Measurements from ENCODE around the gene TF. TPM values are rescaled to one million over a fixed set of nuclear protein-coding genes. Genes with fewer than 3 reads are reported as not detected.

TF gene
- total and polyA plus RNA-seq, 2 experiments from 2014 or later = 0.05 TPM; not detected in 1

DNA sequence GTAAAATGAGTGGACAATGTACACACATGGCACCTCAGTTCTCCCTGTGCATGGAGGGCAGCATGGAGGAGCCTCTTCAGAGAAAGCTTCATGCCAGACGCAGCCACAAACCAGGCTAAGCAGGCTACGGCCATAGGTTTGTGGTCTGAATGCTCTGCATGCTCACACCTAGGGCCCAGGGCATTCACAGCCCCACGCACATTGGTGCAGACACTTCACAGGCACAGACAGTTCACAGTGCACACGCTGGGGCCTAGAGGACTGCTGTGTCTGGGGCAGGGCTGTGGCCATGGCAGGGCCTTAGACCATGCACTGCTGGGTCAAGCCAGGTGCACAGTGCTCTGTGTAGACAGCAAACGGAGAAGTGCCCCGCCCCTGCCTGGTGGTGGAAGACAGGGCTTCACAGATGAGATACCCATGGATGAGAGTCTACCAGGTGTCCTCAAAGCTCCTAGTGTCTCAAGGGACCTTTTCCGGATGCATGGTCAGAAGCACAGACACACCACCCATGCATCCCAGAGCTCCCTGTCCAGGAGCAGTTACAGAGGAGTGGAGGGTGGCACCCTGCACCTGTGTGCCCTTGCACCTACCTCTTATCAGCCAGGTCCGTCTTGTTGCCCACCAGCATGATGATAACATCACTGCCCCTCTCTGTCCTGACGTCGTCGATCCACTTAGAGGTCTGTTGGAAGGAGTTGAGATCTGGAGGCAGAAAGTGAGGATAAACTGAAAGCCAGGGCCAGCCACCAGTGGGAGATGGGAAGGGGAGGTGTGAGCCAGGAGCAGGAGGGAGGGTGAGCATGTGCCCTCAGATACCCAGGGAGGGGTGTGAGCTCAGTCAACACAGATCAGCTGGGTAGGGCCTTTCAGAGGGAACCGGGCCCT is 93.0 kb downstream of the TF start:
- no peak for DNase-seq
- H2AFZ ChIP-seq = no peak overlapping the region
- H3K36me3 ChIP-seq (ENCODE audit: low read depth) = no peaks in the 10 kb centered on the region
- H3K4me1 ChIP-seq (ENCODE audit: insufficient read depth) = no peaks in the 10 kb centered on the region
- TF ChIP-seq EZH2phosphoT487 (IDR thresholded peaks at IDR 0.05; ENCODE audit: insufficient read depth, low read depth) = no peak
- TF ChIP-seq EZH2 (IDR thresholded peaks at IDR 0.05; ENCODE audit: insufficient read depth, poor library complexity, severe bottlenecking) = no peak
- H3K4me2 ChIP-seq (ENCODE audit: unreplicated experiment) = no peak overlapping the region
- in situ Hi-C loops (cut with MboI) = no loop called here
- H4K20me1 ChIP-seq (ENCODE audit: insufficient read depth) = no peaks in the 10 kb centered on the region
- WGBS, 2 experiments (ENCODE audit: low coverage in 1 of 2, low lambda C conversion rate in 2 of 2, missing lambda C conversion rate in 2 of 2) = 79 to 83% methylated on average over 12 of the region's 12 CpGs
- H3K9ac ChIP-seq = no peak overlapping the region
- H3K4me3 ChIP-seq = no peak overlapping the region
- H3K9me2 ChIP-seq (ENCODE audit: insufficient read depth) = no peaks in the 10 kb centered on the region
- no peaks in the 10 kb centered on the region for H3K9me3 ChIP-seq (ENCODE audit: low read depth)
- no peaks in the 10 kb centered on the region for H3F3A ChIP-seq (ENCODE audit: insufficient read depth)
- H3K79me2 ChIP-seq (ENCODE audit: insufficient read depth) = no peaks in the 10 kb centered on the region
- no peaks in the 10 kb centered on the region for H3K27me3 ChIP-seq (replicated peaks; ENCODE audit: insufficient read depth)
- H3K27ac ChIP-seq = no peak overlapping the region

DNA sequence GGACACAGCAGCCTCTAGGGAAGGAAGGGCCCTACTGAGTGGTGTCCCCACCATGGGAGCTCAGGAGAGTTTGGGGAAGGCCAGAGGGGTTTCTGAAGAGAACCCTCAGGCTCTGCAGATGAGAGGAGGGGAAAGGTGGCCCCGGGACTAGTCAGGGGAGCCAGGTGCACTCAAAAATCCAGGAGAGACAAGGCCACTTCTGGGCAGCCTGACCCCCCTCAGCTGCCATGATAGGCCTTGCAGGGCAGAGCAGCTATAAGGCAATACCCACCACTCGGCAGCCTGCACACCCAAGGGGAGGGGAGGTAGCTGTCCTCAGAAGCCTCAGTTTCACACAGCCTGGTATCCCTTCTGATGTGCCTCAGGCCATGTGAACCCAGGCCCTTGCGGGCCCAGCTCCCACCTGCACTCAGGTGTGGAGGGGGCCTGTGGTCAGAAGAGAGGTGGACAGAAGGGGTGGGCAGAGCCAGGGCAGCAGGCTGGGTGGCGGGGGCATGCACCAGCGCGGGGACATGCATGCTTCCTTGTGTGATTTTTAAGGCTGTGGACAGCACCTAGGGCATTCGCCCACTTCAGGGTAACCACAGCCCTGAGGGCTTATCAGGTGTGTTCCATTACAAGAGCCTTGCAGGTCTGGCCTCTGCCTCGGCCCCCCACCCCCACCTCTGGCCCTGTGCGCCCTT is 94.0 kb downstream of the TF start:
- Histone ChIP-seq H3K36me3 (ENCODE audit: low read depth) (no peaks in the 10 kb centered on the region), H2AFZ (no peak overlapping the region), H3K4me3 (no peak overlapping the region), H4K20me1 (ENCODE audit: insufficient read depth) (no peaks in the 10 kb centered on the region), H3K79me2 (ENCODE audit: insufficient read depth) (no peaks in the 10 kb centered on the region), H3K9ac (no peak overlapping the region), H3K9me3 (ENCODE audit: low read depth) (no peaks in the 10 kb centered on the region), H3F3A (ENCODE audit: insufficient read depth) (no peaks in the 10 kb centered on the region), H3K4me1 (ENCODE audit: insufficient read depth) (no peaks in the 10 kb centered on the region), H3K9me2 (ENCODE audit: insufficient read depth) (no peaks in the 10 kb centered on the region), H3K4me2 (ENCODE audit: unreplicated experiment) (no peak overlapping the region), H3K27me3 (replicated peaks; ENCODE audit: insufficient read depth) (no peaks in the 10 kb centered on the region), H3K27ac (no peak overlapping the region)
- in situ Hi-C loops (cut with MboI) = no loop called here
- TF ChIP-seq EZH2 (IDR thresholded peaks at IDR 0.05; ENCODE audit: insufficient read depth, poor library complexity, severe bottlenecking) (no peak), EZH2phosphoT487 (IDR thresholded peaks at IDR 0.05; ENCODE audit: insufficient read depth, low read depth) (no peak)
- DNase-seq = no peak
- WGBS, 2 experiments (ENCODE audit: low coverage in 1 of 2, low lambda C conversion rate in 2 of 2, missing lambda C conversion rate in 2 of 2) = 63 to 77% methylated on average over 7 to 9 of the region's 9 CpGs

DNA sequence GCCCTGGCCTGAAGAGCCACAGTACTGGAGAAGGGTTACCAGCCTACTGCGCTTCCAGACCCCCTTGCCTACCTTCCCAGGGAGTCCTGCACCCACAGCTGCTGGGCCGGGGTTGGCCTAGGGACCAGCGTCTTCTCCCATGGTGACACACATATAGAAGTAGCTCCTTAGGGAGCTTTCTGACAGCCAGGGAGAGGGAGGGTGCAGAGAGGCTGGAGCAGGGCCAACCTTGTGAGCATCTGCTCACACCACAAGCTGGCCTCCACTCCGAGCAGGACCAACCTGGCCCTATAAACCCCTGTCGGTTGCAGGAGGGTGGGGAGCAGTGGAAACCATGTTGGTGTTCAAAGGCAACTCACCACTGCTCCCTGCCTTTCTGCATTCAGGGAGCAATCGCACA is 94.6 kb downstream of the TF start:
- DNase-seq = no peak
- Histone ChIP-seq H3K9ac (no peak overlapping the region), H4K20me1 (ENCODE audit: insufficient read depth) (no peaks in the 10 kb centered on the region), H3K9me3 (ENCODE audit: low read depth) (no peaks in the 10 kb centered on the region), H3K36me3 (ENCODE audit: low read depth) (no peaks in the 10 kb centered on the region), H3K79me2 (ENCODE audit: insufficient read depth) (no peaks in the 10 kb centered on the region), H3K4me3 (no peak overlapping the region), H3K4me2 (ENCODE audit: unreplicated experiment) (no peak overlapping the region), H3K9me2 (ENCODE audit: insufficient read depth) (no peaks in the 10 kb centered on the region), H3K27me3 (replicated peaks; ENCODE audit: insufficient read depth) (no peaks in the 10 kb centered on the region), H3K27ac (no peak overlapping the region), H2AFZ (no peak overlapping the region), H3K4me1 (ENCODE audit: insufficient read depth) (no peaks in the 10 kb centered on the region), H3F3A (ENCODE audit: insufficient read depth) (no peaks in the 10 kb centered on the region)
- TF ChIP-seq EZH2 (IDR thresholded peaks at IDR 0.05; ENCODE audit: insufficient read depth, poor library complexity, severe bottlenecking) (no peak), EZH2phosphoT487 (IDR thresholded peaks at IDR 0.05; ENCODE audit: insufficient read depth, low read depth) (no peak)
- WGBS, 2 experiments (ENCODE audit: low coverage in 1 of 2, low lambda C conversion rate in 2 of 2, missing lambda C conversion rate in 2 of 2) = 62 to 65% methylated on average over 6 of the region's 6 CpGs
- in situ Hi-C loops (cut with MboI) = no loop called here

DNA sequence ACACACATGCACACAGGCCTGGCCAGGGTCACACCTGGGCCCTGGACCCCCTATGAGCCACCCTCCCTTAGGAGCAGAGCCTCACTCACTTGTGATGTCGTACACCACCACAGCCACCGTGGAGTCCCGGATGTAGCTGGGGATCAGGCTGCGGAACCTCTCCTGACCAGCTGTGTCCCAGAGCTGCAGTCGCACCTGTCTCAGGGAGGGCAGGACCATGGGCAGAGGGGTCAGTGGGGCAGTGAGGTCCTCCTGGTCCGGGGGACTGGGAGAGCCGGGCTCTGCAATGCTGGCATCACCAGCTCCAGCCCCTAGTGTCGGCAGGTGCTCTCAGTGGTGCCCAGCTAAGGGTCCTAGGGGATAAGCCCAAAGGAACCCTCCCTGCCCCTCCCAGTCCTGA is 95.0 kb downstream of the TF start:
- no peak overlapping the region for H3K4me2 ChIP-seq (ENCODE audit: unreplicated experiment)
- no peaks in the 10 kb centered on the region for H3K4me1 ChIP-seq (ENCODE audit: insufficient read depth)
- H3K4me3 ChIP-seq = no peak overlapping the region
- H3K9ac ChIP-seq = no peak overlapping the region
- H4K20me1 ChIP-seq (ENCODE audit: insufficient read depth) = no peaks in the 10 kb centered on the region
- H2AFZ ChIP-seq = no peak overlapping the region
- H3K9me3 ChIP-seq (ENCODE audit: low read depth) = no peaks in the 10 kb centered on the region
- no peaks in the 10 kb centered on the region for H3F3A ChIP-seq (ENCODE audit: insufficient read depth)
- 59 to 63% methylated on average over 8 of the region's 8 CpGs for WGBS, 2 experiments (ENCODE audit: low coverage in 1 of 2, low lambda C conversion rate in 2 of 2, missing lambda C conversion rate in 2 of 2)
- no peak for TF ChIP-seq EZH2 (IDR thresholded peaks at IDR 0.05; ENCODE audit: insufficient read depth, poor library complexity, severe bottlenecking)
- TF ChIP-seq EZH2phosphoT487 (IDR thresholded peaks at IDR 0.05; ENCODE audit: insufficient read depth, low read depth) = no peak
- no peak for DNase-seq
- H3K9me2 ChIP-seq (ENCODE audit: insufficient read depth) = no peaks in the 10 kb centered on the region
- H3K36me3 ChIP-seq (ENCODE audit: low read depth) = no peaks in the 10 kb centered on the region
- no peaks in the 10 kb centered on the region for H3K79me2 ChIP-seq (ENCODE audit: insufficient read depth)
- H3K27ac ChIP-seq = no peak overlapping the region
- H3K27me3 ChIP-seq (replicated peaks; ENCODE audit: insufficient read depth) = no peaks in the 10 kb centered on the region
- in situ Hi-C loops (cut with MboI) = no loop called here

Data from GM23248 (cell line).